CD4-positive, alpha-beta T cell treated with Interleukin-4 for 1 hour (primary cell): Measurements from ENCODE around the gene ANXA4.

Source experiments
- DNase-seq, 2 donors: peaks; one replicate each; pipeline ENCODE4 v3.0.0-alpha.2; 2020 to 2022

Gene ANXA4

GRCh38 chr2:69741575-69742321 lies at the start of gene ANXA4:
Gene ANXA4, plus strand, starts transcription at chr2:69742134. Its CDS starts 39,432 bp downstream, at chr2:69781566.
- DNase-seq = peak; percentile 51 to 64

DNA sequence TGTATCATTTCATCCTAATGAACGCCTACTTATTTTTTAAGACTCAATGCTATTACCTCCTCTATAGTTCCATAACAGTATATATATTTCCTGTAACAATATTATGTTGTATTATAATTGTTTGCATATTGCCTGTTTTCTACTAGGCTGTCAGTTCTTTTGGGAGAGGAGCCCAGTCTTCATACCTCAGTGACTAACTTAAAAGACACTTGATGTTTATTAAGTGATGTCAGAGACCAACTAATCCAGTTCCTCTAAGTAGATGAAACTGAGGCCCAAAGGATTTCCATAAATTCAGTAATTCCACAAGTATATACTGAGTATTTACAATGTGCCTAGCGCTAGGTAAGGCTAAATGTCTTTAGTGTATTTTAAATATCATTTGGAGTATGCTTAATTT lies 49.5 kb upstream of the ANXA4 start:
- no peak for DNase-seq

DNA sequence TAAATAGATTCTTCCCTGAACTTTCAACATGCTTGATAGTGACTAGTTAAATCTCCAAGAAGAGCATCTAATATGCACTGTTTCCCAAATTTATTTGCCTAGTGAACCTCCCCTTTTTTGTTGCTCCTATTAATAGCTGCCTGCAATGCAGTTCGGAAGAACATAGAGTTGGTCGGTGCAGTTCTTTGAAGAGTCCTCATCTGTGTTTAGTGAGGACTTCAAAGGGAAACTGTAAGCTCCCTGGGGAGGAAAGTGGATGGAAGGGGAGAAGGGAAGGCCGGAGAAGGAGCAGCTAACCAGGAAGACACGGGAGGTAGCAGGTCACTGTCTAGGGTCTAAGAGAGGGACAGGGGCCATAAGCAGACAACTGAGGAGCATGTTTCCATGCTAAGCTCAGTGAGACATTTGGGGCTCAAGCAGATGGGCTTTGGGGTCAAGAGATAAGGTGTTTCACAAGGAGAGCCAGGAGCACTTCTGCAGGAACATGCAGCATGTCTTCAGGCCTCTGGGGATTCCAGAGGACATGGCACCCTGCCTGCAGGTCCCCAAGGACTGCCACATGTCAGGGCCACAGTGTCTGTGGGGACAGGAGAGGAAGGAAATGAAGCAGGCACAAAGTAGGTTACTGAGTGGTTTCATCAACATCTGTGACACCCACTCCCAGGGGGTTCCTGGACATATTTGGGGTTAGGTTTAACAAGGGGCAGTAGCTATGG lies 48.7 kb upstream of the ANXA4 start:
- peak; percentile 60 to 66 for DNase-seq

GRCh38 chr2:69693775-69694450 lies 48.0 kb upstream of the ANXA4 start:
- DNase-seq = peak; percentile 51 to 71

GRCh38 chr2:69694894-69695849 lies 46.8 kb upstream of the ANXA4 start:
- no peak for DNase-seq

GRCh38 chr2:69695850-69696216 lies 46.1 kb upstream of the ANXA4 start:
- no peak for DNase-seq

GRCh38 chr2:69700381-69700780 lies 41.6 kb upstream of the ANXA4 start:
- DNase-seq = no peak

DNA sequence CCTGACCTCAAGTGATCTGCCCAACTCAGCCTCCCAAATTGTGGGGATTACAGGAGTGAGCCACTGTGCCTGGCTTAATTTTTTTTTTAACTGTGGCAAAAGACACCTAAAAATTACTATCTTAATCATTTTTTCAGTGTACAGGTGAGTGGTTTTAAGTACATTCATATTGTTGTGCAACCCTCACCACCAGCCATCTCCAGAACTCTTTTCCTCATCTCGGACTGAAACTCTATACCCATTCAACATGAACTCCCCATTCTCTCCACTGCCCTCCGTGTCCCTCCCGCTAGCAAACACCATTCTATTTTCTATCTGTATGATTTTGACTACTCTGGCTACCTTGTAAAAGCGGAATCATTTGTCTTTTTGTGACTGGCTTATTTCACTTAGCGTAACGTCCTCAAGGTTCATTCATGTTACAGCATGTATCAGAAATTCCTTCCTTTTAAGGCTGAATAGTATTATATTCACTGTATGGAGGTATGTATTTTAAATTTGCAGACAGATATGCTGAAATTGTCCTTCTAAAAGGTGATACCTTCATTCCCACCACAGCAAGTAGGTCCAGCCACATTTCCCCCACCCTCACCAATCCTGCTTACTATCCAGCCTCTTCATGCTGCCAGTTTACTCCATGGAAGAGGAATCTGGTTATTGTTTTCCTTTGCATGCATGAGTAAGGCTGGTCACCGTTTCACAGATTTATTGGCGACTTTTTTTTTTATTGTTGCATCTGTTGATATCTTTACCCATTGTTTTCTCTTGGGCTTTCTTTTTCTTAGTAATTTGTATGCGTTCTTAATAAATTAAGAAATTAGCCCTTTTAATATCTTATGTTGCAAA lies 40.6 kb upstream of the ANXA4 start:
- no peak for DNase-seq

GRCh38 chr2:69703189-69703588 lies 38.7 kb upstream of the ANXA4 start:
- no peak for DNase-seq

- no peak for DNase-seq
Observed at GRCh38 chr2:69704446-69704845, 37.5 kb upstream of the ANXA4 start.

DNA sequence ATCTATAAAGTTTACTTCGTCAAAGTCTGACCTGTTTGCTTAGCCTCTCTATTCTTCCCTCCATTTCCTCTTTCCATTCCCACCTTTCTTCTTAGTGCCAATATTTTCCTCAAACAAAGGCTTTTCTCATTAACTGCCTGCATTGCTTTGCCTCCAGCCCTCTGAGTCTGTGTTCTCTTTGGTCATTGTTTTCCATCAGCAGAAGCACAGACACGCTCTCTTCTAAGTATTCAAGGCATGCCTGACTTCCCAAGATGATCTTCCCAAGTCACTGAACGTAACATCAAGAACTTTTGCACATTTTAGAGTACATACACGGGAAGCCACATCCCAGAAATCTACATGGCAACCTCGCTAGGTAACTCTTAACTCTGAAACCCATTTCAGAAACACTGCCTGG lies 32.6 kb upstream of the ANXA4 start:
- DNase-seq = no peak

- no peak for DNase-seq
Observed at GRCh38 chr2:69711971-69712370, 30.0 kb upstream of the ANXA4 start.

DNA sequence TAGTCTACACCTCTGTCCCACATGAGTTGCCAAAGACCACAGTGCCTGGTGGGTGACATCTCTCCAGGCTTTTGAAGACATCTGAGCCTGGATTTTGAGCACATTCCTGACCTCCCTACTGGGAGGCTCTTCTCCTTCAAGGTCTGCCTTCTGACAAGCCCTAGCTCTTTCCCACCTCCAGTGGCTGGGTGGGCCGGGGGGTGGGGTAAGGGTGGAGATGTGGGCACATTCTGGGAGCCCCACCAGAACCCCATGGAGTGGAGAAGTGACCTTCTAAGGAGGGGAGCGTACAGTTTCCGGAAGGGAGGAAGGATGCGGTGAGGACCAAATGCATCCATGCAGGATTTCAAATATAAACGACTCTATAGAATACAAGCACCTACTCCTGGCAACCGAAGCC lies 27.9 kb upstream of the ANXA4 start:
- no peak for DNase-seq

- peak; percentile 88 for DNase-seq
Observed at GRCh38 chr2:69714539-69715220, 27.3 kb upstream of the ANXA4 start.

DNA sequence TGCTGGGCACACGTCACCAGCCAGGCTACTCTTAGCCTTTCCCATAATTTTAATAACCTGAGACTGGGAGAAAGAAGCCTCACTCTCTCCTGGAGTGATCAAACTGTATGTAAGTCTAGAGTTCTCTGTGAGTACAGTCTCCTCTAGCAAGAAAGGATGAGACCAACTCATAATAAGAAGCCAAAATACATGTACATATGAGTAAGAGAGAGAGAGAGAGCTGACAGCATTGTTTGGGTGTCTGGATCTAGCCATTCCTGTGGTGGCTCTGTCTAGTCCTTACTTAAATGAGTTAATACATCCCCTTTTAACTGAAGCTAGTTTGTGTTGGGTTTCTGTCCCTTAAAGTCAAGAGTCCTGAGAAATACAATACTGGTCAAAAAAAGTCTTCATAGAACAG lies 26.0 kb upstream of the ANXA4 start:
- no peak for DNase-seq

GRCh38 chr2:69716555-69717120 lies 25.3 kb upstream of the ANXA4 start:
- DNase-seq = no peak

GRCh38 chr2:69717186-69717585 lies 24.7 kb upstream of the ANXA4 start:
- no peak for DNase-seq

DNA sequence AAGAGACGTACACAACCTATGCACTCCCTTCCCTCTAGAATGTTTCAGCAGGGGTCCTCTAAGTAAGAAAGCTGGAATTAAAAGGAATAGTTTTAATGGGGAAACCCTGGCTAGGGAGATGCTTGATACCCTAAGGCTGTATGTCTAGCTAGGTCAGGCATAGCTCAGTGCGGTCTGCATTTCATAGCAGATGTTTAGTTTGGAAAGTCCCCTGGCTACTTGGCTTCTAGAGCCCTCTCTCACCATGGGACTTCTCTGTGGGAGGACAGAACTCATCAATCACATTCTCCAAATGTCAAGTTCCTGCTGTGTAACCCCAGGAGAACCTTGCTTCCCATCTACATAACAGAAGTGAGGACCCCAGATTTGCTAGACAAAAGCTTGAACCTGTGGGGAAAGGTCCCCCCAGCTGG lies 24.1 kb upstream of the ANXA4 start:
- no peak for DNase-seq

- no peak for DNase-seq
Observed at GRCh38 chr2:69718338-69718965, 23.5 kb upstream of the ANXA4 start.

- DNase-seq = no peak
Observed at GRCh38 chr2:69720404-69720803, 21.5 kb upstream of the ANXA4 start.
